Mesothelial cell of epicardium (in vitro differentiated cells): ENCODE data around the gene BCAT1. TPM values are rescaled to one million over a fixed set of nuclear protein-coding genes. Genes with fewer than 3 reads are reported as not detected.
"Not testable (repeated sequence)": the region's sequence is repeated elsewhere in the genome, so short reads cannot be mapped to it uniquely, and the experiment has no call there.

Experiments used
- DNase-seq, 2 experiments: peaks; one replicate each; pipeline ENCODE4 v3.0.0; 2021; ENCODE audit warnings: low spot score in 2 of 2; ENCODE audit not compliant: unreplicated experiment in 2 of 2
- H3K27ac Mint-ChIP-seq: 2 replicates; pipeline ENCODE4 v1.8.0; 2021; ENCODE audit warnings: mixed read lengths
- H3K27me3 Mint-ChIP-seq: 2 replicates; pipeline ENCODE4 v1.8.0; 2021; ENCODE audit warnings: low read depth, mixed read lengths
- H3K36me3 Mint-ChIP-seq: 2 replicates; pipeline ENCODE4 v1.8.0; 2021; ENCODE audit warnings: mixed read lengths
- H3K4me1 Mint-ChIP-seq: 2 replicates; pipeline ENCODE4 v1.8.0; 2021; ENCODE audit warnings: mixed read lengths
- H3K4me3 Mint-ChIP-seq: 2 replicates; pipeline ENCODE4 v1.8.0; 2021; ENCODE audit warnings: mild to moderate bottlenecking, moderate library complexity, mixed read lengths
- H3K9me3 Mint-ChIP-seq: 2 replicates; pipeline ENCODE4 v1.8.0; 2021; ENCODE audit warnings: mixed read lengths
- CTCF ChIP-seq: fragments of 200-600 bp; sonication (generic); IDR thresholded peaks from one replicate; pipeline ENCODE4 v1.5.0; 2021; ENCODE audit warnings: antibody characterized with exemption; ENCODE audit not compliant: unreplicated experiment
- total RNA-seq: library from RNA; stranded (reverse); gene quantifications from 3 replicates; pipeline ENCODE4 v1.2.1, GENCODE V29; 2021

Gene BCAT1
- total RNA-seq, 1 donor from 2014 or later, result 121 TPM

GRCh38 chr12:24940157-24940556 lies 8.7 kb downstream of the BCAT1 start:
- Mint-ChIP-seq H3K27ac (no peak overlapping the region), H3K27me3 (no peaks in the 10 kb centered on the region), H3K4me3 (no peak overlapping the region), H3K36me3 (peaks cover 19% of the 10 kb centered on the region), H3K9me3 (no peaks in the 10 kb centered on the region), H3K4me1 (peaks cover 16% of the 10 kb centered on the region)
- TF ChIP-seq CTCF, result no peak
- DNase-seq, result no peak

GRCh38 chr12:24939551-24939950 lies 9.3 kb downstream of the BCAT1 start:
- not testable (repeated sequence) for H3K27ac Mint-ChIP-seq, H3K9me3 Mint-ChIP-seq, H3K4me3 Mint-ChIP-seq, H3K27me3 Mint-ChIP-seq, DNase-seq
- H3K4me1 Mint-ChIP-seq, result peaks cover 10% of the 10 kb centered on the region
- H3K36me3 Mint-ChIP-seq, result peaks cover 16% of the 10 kb centered on the region

GRCh38 chr12:24938341-24938740 lies 10.6 kb downstream of the BCAT1 start:
- H3K27me3 Mint-ChIP-seq, result no peaks in the 10 kb centered on the region
- H3K36me3 Mint-ChIP-seq, result peaks cover 17% of the 10 kb centered on the region
- no peak overlapping the region for H3K4me3 Mint-ChIP-seq
- TF ChIP-seq CTCF, result no peak
- H3K9me3 Mint-ChIP-seq, result peaks cover 3% of the 10 kb centered on the region
- no peak for DNase-seq
- H3K27ac Mint-ChIP-seq, result no peak overlapping the region
- H3K4me1 Mint-ChIP-seq, result peaks cover 2% of the 10 kb centered on the region

- TF ChIP-seq CTCF, result no peak
- H3K4me3 Mint-ChIP-seq, result no peak overlapping the region
- H3K4me1 Mint-ChIP-seq, result peaks cover 2% of the 10 kb centered on the region
- peaks cover 3% of the 10 kb centered on the region for H3K9me3 Mint-ChIP-seq
- H3K36me3 Mint-ChIP-seq, result peaks cover 18% of the 10 kb centered on the region
- no peaks in the 10 kb centered on the region for H3K27me3 Mint-ChIP-seq
- no peak for DNase-seq
- no peak overlapping the region for H3K27ac Mint-ChIP-seq
Observed at GRCh38 chr12:24937553-24938244, 11.2 kb downstream of the BCAT1 start.

GRCh38 chr12:24933694-24934407 lies 15.1 kb downstream of the BCAT1 start:
- Mint-ChIP-seq H3K27ac (no peak overlapping the region), H3K4me3 (no peak overlapping the region)

More at GRCh38 chr12:24933694-24934407, 15.1 kb downstream of the BCAT1 start:
- no peak for DNase-seq
- Mint-ChIP-seq H3K36me3 (peaks cover 27% of the 10 kb centered on the region), H3K9me3 (peaks cover 16% of the 10 kb centered on the region), H3K4me1 (peaks cover 9% of the 10 kb centered on the region), H3K27me3 (no peaks in the 10 kb centered on the region)
- TF ChIP-seq CTCF, result no peak
